Frontal cortex (tissue), 4 donors: Measurements from ENCODE around the gene R3HCC1L. TPM values are rescaled to one million over a fixed set of nuclear protein-coding genes. Genes with fewer than 3 reads are reported as not detected.
"Not testable (repeated sequence)": the region's sequence is repeated elsewhere in the genome, so short reads cannot be mapped to it uniquely, and the experiment has no call there.

Experiments
- DNase-seq, 2 donors: peaks; one replicate each; pipeline ENCODE4 v3.0.0; 2012; ENCODE audit warnings: low spot score in 2 of 2
- FAIRE-seq: peaks from 2 replicates; lab custom pipeline; 2012; peaks lifted over from hg19 to GRCh38; lab: Jason Lieb, UNC
- total RNA-seq: library from RNA; depleted of rRNA; stranded (reverse); fragments of >200 nt; gene quantifications from one replicate; pipeline ENCODE4 v1.2.3, GENCODE V29; 2014
- donor health status: control.
- donor health status: control.
- donor health status: control.

R3HCC1L gene
- total RNA-seq, 1 donor from 2014 or later, result 17.9 TPM

DNA sequence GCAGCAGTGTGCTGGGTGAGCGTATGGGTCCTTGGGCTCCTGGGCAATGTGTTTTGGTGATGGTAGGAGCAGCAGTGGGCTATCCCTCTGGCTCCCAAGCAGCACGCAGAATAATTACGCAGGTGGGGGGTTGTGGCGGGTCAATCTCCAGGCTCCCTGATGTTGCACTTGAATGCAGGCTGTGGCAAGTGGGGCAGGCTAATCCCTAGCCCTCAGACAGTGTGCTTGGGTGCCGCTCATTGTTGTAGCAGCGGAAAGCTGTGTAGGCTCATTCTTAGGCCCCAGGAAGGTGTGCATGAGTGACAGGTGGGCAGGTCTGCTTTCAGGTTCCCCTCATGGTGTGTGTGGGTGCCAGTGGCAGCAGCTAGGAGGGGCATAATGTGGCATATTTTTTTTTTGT is 89.4 kb downstream of the R3HCC1L start:
- no peak for FAIRE-seq
- no peak for DNase-seq

DNA sequence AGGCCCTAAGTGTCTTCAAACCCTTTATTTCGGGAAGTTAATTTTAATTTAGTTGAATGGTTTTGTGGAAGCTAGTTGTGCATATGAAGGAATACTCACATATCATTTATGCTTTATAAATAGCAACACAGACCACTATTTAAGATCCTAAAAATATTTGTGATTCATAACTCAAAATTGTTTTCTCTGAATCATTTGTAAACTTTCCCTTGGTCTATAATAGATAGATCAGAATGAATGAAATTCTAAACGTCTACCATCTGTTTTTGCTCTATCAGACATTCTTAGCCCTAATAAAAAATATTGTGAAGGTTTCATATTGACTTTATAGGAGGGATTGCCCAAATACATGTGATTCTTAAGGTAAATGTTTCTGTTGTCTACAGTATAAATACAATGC is 90.1 kb downstream of the R3HCC1L start:
- DNase-seq, result no peak
- FAIRE-seq, result no peak

GRCh38 chr10:98224996-98225395 is 90.5 kb downstream of the R3HCC1L start:
- FAIRE-seq, result no peak
- no peak for DNase-seq

GRCh38 chr10:98226508-98227144 is 92.2 kb downstream of the R3HCC1L start:
- no peak for DNase-seq
- FAIRE-seq, result no peak

- DNase-seq, FAIRE-seq: not testable (repeated sequence)
Observed at GRCh38 chr10:98227713-98228112, 93.3 kb downstream of the R3HCC1L start.

- not testable (repeated sequence) for FAIRE-seq, DNase-seq
Observed at GRCh38 chr10:98228266-98228665, 93.8 kb downstream of the R3HCC1L start.

GRCh38 chr10:98231417-98231816 is 97.0 kb downstream of the R3HCC1L start:
- FAIRE-seq (no peak), DNase-seq (no peak)

GRCh38 chr10:98235846-98236245 is 101.4 kb downstream of the R3HCC1L start:
- DNase-seq (no peak), FAIRE-seq (no peak)

GRCh38 chr10:98236862-98237261 is 102.4 kb downstream of the R3HCC1L start:
- DNase-seq, result no peak
- FAIRE-seq, result no peak

- DNase-seq (no peak), FAIRE-seq (no peak)
Observed at GRCh38 chr10:98238391-98238790, 103.9 kb downstream of the R3HCC1L start.

DNA sequence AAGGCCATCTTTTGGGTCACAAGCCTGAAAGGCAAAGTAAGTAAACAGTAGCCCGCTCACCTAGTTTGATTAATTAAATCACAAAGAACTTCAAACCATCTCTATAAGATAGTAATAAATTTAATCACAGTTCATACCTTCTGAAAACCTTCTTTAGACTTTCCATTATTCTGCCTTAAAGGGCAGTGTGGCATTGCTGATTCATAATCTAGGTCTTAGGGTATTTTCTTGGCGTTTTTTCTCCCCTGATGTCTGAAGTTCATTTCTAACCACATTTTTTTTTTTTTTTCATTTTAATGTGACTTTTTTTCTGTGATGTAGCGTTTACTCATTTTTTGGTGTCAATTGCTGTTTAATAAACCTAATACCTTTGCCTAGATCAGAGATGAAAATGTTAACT is 106.1 kb downstream of the R3HCC1L start:
- no peak for FAIRE-seq
- DNase-seq, result no peak

GRCh38 chr10:98242823-98243222 is 108.4 kb downstream of the R3HCC1L start:
- DNase-seq (no peak), FAIRE-seq (no peak)

- no peak for FAIRE-seq
Observed at GRCh38 chr10:98244141-98244540, 109.7 kb downstream of the R3HCC1L start.

GRCh38 chr10:98244586-98244985 is 110.1 kb downstream of the R3HCC1L start:
- no peak for DNase-seq
- FAIRE-seq, result no peak

More at GRCh38 chr10:98244141-98244540, 109.7 kb downstream of the R3HCC1L start:
- no peak for DNase-seq

- DNase-seq, result no peak
- FAIRE-seq, result no peak
Observed at GRCh38 chr10:98246911-98247805, 112.7 kb downstream of the R3HCC1L start.

DNA sequence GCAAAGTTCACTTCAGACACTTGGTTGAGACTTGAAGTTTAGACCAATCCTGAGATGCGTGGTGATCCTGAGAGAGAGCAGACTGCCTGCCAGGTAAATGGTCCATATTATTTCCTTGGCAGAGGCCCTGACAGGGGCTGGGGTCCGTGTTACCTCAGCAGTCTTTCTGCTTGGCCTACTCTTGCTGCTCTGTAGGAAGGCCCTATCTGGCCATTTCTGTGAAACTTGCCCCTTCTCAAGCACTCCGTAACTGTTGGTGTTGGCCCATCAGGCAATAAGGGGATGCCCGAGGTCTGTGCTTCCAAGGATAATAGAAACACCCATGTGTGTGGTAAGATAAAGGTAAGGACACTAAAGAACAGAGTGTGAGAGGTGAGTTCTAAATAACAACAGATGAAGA is 113.6 kb downstream of the R3HCC1L start:
- no peak for FAIRE-seq
- no peak for DNase-seq

GRCh38 chr10:98249134-98249533 is 114.7 kb downstream of the R3HCC1L start:
- DNase-seq (no peak), FAIRE-seq (no peak)

- no peak for FAIRE-seq
Observed at GRCh38 chr10:98251399-98251798, 116.9 kb downstream of the R3HCC1L start.

DNA sequence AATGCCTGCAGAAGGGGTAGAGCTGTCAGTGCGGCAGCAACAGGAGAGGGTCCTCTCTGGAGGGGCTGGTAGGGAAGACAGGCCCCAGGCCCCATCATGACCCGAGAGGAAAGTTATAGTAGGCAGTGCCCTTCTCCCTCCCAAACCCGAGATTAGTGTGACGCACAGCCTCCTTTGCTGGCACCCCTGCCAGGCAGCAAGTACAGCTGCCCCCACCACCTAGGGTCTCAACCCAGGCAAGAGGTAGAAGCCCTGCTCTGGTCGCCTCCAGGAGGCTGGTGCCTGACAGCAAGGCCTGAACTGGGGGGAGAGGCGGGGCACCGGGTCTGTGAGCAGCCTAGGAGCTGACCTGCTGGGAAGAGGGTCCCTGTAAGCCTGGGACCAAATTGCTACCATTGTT is 118.0 kb downstream of the R3HCC1L start:
- DNase-seq (no peak), FAIRE-seq (no peak)

More at GRCh38 chr10:98251399-98251798, 116.9 kb downstream of the R3HCC1L start:
- DNase-seq, result no peak

- no peak for FAIRE-seq
- DNase-seq, result no peak
Observed at GRCh38 chr10:98253499-98253898, 119.0 kb downstream of the R3HCC1L start.
